Fibroblast of the conjunctiva (primary cell): Measurements from ENCODE around the gene COL4A2.

ENCODE experiments used
- DNase-seq: peaks from one replicate; pipeline ENCODE4 v3.0.0-alpha.2; 2010; ENCODE audit warnings: low read depth

Gene COL4A2

GRCh38 chr13:110272227-110272626 is 34.9 kb upstream of the COL4A2 start:
- DNase-seq, result no peak

- DNase-seq, result no peak
These were observed 34.4 kb upstream of the COL4A2 start for GRCh38 chr13:110272651-110273050.

DNA sequence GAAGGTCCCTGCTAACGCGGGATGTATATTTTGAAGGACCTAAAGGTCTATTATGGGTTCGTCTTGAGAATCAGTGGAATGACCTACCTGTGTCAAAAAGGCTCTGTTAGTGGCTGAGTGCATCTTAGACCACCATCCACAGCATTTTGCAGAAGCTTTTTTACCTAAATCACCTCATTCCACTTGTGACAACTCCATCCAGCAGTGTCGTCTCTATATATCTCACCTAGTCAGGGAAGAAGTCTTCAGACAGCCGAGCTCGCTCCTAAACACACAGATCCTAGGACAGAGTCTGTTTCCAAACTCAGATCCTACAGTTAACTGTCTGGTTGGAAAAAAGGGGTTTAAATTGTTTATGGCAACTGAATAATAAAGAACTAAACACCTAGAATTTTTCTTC is 33.8 kb upstream of the COL4A2 start:
- DNase-seq, result no peak

DNA sequence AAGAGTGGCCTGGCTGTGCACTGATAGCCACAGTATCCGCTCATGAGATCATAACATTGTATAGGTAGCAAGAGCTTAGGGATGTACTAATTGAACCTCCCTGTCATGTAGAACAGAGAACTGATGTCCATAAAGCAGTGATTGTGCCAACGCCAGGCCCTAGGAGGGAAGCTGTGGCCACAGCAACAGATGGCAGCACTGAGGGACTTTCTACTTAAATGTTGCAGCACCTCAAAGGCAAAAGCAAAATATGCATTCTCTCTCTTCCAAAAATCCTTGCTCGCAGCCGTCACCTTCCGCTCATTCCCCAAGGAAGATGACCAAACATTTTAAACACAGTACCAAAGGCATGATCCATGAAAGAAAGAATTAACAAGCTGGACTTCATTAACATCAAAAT is 32.4 kb upstream of the COL4A2 start:
- DNase-seq, result no peak

- DNase-seq, result peak; percentile 26
These were observed 31.0 kb upstream of the COL4A2 start for GRCh38 chr13:110275931-110276552.

DNA sequence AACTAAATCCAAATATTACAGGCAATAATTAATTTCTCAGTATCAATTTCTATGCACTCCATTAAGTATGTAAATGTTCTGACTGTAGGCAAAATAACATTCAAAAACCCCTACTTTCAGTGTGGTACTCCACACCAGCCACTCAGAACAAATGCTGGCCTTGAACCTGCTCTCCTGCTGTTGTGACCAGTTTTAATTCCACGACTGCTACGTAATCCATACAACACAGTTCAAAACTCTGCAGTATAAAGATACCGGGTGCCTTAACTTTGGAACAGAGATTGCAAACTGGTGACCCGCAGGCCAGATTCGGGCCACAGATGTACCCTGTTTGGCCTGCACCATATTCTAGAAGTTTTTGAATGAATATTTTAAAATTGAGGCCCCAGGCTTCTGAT is 30.5 kb upstream of the COL4A2 start:
- DNase-seq, result no peak

- DNase-seq, result no peak
These were observed 29.6 kb upstream of the COL4A2 start for GRCh38 chr13:110277357-110277975.

DNA sequence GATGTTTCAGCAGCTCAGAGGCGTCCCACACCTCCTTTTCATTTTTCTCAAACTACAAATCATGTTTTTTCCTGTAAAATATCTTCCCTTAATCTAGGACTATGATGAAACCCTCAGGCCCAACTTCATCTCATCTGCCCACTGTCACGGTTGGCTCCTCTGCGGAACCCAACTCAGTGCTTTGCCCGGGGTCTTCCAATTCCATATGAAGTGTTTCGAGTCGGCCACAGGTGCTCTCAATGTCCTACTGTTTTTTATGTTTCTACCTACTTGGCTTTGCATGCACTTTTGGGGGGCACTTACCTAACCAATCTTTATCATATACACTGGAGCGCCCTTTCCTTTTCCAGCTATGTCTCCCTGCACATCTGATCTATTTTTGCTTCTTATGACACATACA is 28.2 kb upstream of the COL4A2 start:
- DNase-seq, result no peak

GRCh38 chr13:110279684-110280083 is 27.4 kb upstream of the COL4A2 start:
- DNase-seq, result no peak

DNA sequence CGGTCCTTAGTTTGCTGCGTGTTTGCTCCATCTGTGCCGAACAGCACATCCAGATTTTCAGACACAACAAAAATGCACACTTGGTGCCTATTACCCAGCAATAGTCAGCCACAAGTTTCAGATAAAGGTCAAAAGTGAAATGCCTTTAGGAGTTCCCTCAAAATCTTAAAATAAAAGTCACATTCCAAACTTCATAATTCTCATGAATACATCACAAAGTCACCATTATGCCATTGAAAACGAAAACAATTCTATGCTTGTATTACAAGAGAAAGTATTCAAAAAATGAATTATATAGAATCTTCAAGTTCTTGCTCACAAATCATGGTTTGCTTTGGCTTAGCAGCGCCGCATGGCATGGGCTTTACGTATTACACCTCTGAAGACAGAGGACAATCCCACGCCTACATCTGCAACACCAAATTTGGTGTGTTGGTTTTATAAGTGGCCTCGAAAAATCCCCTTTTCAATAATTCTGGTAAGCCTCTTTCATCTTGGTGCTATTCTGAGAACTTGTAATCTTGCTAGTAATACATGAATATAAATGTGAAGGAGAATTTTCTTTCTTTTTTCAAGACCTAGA is 26.8 kb upstream of the COL4A2 start:
- DNase-seq, result no peak

GRCh38 chr13:110280985-110281688 is 25.9 kb upstream of the COL4A2 start:
- no peak for DNase-seq

DNA sequence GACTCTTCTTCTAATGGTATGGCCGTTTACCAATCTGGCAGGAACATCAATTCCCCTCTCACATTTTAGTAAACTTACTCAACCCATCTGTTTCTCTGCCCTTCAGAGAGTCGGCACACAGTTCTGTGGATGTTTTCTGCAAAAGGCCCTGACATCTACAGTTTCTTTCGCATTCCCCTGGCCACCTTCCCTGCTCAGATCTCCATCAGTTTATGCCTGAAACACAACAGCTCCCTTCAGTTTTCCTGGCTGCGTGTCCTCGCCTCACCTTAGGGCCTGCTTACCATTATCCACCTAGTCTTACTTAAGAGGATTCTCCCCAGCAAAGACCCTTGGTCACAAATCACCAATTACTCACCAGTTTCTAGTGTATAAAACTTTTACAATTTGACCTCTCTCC is 25.3 kb upstream of the COL4A2 start:
- DNase-seq, result no peak

DNA sequence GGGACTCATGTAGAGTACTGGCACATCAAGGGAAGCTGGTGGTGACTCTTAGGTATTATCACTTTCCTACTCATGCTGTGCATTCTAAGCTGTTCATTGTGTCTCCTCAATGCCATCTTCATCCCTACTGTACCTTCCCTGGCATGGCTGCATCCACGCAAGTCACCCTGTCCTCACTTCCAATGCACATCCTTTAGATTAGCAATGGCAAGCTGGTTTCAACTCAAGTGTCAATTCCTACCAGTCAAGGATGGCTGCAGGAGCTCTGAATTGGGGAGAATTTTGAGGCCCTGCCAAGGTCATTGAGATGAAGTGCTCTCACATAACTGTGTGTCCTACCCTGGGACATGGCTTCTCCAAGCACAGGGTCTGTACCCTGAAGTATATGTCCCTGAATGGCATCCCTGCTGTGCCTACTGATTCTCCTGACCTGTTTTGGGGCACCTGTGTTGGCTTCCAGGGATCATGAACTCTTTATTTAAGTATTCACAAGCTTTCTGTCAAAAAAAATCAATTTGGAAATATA is 24.7 kb upstream of the COL4A2 start:
- DNase-seq, result no peak

- DNase-seq, result no peak
These were observed 23.2 kb upstream of the COL4A2 start for GRCh38 chr13:110283736-110284517.

DNA sequence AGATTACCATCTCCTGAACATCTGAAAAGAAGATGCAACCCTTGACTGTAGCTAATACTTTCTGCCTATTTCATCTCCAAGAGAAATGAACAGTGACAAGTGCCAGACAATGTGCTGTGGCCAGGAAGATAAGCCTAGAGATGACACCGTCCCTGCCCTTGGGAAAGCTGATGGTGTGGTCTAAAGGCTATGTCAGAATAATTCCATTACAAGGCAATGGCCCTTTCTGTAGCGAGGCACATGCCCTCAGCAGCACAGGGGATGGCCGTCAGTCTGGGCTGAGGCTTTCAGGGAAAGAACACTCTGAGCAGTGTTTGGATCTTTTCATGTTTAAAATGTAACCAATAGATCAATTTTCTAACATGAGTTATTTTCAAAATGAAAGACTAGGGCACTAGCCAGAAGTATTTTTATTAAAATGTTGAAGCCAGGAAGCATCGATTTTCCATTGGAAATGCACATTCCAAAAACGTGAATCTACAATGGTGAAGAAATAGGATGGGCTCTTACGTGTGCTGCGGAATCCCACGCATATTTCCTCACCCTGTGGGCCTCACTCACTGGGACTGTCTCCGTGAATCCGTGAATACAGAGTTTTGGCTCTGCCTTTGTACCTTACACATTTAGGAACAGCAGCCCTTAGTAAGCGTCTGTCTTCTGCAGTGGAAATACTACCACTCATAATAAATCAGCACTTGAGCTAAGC is 22.2 kb upstream of the COL4A2 start:
- DNase-seq, result no peak

- no peak for DNase-seq
These were observed 20.9 kb upstream of the COL4A2 start for GRCh38 chr13:110285991-110286832.

GRCh38 chr13:110286833-110287819 is 20.0 kb upstream of the COL4A2 start:
- no peak for DNase-seq

DNA sequence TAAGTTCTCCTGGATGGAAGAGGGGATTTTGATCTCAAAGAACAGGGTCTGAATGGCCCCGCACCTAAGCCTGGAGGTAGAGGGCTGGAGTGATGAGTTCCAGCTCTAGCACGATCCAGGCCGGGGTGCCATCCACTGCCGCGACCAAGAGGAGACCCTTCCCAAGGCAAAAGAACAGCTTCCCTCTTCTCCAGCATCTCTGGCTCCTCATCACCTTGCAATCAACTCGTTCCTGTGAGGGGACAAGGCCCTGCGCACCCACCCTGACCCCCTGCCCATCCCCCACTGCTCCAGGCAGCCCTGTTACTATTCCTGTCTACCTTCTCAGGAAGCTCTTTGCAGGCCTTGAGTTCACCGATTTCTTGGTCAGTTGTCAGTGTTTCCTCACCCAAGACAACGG is 17.9 kb upstream of the COL4A2 start:
- DNase-seq, result no peak

GRCh38 chr13:110289661-110290060 is 17.4 kb upstream of the COL4A2 start:
- DNase-seq, result no peak
